Endometrial microvascular endothelial cells (primary cell): ENCODE results near the gene NKX1-2. TPM values are rescaled to one million over a fixed set of nuclear protein-coding genes. Genes with fewer than 3 reads are reported as not detected.

Experiments used
- in situ Hi-C: cut with HindIII; loops from 2 replicates; pipeline ENCODE4 v1.10.0; 2017; ENCODE audit warnings: low sequenced_read_pairs, low pct_unique_long_range_greater_than_20kb; ENCODE audit errors: inconsistent ontology term
- total RNA-seq: library from RNA; depleted of rRNA; stranded (reverse); fragments of >200 nt; gene quantifications from one replicate; pipeline ENCODE4 v1.2.3, GENCODE V29; 2015; ENCODE audit errors: inconsistent ontology term

The NKX1-2 gene
- not detected for total RNA-seq

DNA sequence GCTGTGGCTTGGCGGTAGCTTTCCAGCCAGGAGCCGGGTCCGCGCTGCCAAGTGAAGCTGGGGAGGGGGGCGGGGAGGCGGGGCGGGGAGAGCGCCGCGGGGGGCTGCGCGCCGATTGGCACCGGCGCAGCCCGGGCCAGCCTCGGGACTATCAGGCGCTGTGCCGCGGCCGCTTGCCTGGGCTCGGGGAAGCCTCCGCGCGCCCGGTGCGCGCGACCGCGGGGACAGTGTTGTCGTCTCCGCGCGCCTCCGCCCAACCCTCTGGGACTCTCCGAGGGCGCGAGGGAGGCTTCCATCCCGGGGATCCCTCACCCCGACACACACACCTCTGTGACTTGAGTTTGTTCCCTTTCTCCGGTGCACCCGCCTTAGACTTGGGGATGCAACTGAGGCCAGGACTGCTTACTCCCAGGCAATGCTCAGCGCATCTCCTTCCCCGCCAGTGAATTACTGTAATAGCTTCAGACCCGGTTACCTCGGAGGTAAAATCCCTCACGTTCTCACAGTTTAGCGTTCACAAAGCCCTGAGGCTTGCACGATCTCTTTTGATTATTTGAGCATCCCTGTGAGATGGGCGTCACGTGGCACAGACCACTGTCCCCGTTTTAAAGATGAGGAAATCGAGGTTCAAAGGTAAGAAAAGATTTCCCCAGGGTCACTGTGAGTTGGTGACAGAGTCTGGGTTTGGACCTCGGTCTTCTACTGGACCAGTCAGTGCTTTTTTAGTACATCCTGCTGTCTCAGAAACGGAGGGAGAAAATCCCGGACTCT is at the start of gene NKX1-2:
Gene NKX1-2 (minus strand): TSS at position 24 of the 771 bp plus-strand sequence. CDS start 92 bp downstream, outside the sequence.
- in situ Hi-C loops: loop anchor here (10.0 kb wide), 1 partner anchor 115 kb away; no protein-coding TSS in a partner anchor

DNA sequence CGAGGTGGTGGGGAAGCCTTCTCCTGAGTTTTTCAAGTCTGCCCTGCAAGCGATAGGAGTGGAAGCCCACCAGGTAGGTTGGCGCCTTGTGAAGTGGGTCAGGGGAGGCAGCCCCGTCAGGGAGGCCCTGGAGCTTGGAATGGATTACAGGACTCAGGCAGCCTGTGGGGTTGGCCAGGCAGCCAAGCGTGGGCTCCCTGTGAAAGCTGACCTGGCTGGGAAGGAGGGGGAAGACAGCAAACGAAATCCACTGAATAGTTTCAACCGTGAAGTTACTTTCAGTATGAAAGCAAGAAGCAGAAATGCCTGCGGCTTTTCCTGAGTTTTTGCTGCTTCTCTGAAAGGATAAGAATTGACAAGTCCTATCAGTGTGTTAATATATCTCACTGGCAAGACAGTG is 48.2 kb upstream of the NKX1-2 start:
- in situ Hi-C loops: no loop called here

DNA sequence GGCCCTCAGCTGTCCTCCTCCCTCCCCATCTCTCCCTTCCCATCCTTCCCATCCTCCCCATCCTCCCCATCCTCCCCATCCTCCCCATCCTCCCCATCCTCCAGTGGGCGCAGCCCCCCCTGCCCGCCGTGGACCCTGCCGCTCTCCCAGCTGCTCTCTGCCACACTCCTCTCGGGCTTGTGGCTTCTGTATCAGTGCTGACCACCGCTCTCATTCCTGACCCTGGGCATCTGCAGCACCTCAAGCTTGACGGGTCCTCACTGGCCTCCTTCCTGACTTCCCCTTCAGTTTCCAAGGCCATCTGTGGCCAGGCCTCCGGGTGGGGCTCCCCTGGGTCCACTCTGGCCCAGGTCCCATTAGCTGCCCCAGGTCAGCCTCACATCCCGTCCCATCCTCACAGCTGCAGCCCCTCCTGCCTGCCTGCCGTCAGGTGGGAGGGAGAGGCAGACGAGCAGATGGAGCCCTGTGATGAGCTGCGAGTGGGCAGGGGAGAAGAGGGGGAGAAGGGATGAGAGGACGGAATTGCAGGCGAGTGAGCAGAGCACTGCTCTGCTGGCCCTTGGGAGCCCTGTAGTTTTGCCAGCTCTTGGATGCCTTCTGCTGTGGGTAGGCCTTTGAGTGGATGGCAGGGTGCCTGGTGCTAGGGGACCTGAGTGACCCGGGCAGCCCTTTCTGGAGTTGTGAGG is 47.5 kb upstream of the NKX1-2 start:
- in situ Hi-C loops: no loop called here

DNA sequence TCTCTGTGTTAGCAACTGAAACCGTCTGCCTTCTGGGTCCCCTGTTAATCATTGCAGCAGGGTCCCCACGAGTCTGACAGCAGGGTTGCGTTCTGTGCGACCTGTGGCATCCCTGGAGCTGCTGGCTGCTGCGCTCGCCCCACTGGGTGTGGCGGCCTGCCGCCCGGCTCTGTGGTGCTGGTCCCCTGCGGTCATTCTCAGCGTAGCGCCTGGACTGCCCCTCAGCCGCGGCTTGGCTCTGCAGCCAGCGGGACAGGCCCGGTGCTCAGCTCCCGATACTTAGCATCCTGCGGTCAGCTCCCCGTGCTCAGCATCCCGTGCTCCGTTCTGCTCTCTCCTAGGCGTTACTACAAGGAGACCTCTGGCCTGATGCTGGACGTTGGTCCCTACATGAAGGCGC is 46.8 kb upstream of the NKX1-2 start:
- in situ Hi-C loops: no loop called here

GRCh38 chr10:124496150-124496549 is 46.3 kb upstream of the NKX1-2 start:
- in situ Hi-C loops: no loop called here

DNA sequence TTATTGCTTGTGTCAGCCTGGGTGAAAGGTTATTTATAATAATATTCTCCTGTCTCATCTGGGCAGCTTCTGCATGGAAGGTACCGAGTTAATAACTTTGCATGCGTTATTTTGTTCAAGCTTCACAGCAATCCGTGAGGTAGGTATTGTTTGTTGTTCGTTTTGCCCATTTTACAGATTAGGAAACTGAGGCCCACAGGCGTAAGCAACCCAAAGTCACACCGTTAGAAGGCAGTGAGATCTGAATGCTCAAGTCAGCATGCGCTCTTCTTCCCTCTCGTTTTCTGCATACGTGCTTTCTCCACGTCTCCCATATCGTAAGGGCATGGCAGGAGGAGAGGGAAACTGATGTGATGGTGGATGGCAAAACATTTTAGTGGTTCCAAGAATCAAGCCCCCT is 45.9 kb upstream of the NKX1-2 start:
- in situ Hi-C loops: no loop called here

DNA sequence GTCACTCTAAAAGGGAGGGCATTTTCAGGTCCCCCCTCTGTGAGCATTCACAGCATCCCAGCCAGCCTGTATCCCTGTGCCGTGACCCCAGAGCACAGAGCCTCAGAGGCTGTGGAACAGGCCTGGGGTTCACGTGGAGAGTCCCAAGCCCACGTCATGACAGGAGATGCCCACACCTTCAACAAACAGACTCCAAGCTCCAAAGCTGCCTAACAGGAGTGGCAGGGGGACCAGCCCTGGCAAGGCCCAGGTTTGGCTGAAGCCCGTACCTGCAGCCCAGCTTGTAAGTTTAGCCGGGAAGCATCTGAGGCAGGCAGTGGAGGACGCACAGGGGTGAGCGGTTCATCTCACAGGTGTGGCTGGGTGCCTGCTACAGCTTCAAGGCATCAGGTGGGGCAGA is 45.3 kb upstream of the NKX1-2 start:
- in situ Hi-C loops: no loop called here

- in situ Hi-C loops: no loop called here
Measured at GRCh38 chr10:124494046-124494807, 44.4 kb upstream of the NKX1-2 start.

GRCh38 chr10:124493214-124493882 is 43.5 kb upstream of the NKX1-2 start:
- in situ Hi-C loops: no loop called here

GRCh38 chr10:124492266-124492665 is 42.4 kb upstream of the NKX1-2 start:
- in situ Hi-C loops: no loop called here

DNA sequence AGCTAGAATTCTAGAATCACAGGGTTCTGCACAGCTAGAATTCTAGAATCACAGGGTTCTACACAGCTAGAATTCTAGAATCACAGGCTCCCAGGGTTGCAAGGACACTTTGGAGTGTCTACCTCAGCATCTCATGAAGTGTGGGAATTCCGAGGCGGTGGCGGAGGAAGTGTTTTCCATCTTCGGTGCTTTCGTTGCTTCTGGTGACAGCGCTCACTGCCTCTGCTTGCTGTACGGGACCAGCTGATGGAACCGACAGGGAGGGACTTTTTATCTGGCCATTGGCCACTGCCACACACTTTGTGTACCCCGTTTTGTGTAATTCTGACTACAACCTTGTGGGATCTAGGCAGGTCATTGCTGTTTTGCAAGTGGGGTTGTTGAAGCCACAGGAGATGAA is 41.3 kb upstream of the NKX1-2 start:
- in situ Hi-C loops: no loop called here

DNA sequence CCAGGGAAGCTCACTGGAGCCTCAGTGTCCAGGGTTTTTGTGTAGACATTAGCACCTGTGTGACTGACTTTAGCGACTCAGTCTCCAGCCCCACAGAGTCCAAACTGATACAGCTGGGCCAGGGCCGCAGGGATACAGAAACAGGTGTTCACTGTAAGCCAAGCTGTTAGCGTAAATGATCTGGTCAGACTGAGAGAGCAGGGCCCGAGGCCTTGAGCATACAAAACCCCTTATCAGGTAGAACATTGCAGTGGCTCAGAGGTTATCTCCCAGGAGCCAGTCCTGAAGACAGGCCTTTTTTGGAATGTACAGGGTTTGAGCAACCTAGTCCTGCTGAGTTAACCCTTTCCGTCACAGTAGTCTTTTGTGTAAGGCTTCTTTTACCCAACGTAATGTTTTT is 36.8 kb upstream of the NKX1-2 start:
- in situ Hi-C loops: no loop called here

DNA sequence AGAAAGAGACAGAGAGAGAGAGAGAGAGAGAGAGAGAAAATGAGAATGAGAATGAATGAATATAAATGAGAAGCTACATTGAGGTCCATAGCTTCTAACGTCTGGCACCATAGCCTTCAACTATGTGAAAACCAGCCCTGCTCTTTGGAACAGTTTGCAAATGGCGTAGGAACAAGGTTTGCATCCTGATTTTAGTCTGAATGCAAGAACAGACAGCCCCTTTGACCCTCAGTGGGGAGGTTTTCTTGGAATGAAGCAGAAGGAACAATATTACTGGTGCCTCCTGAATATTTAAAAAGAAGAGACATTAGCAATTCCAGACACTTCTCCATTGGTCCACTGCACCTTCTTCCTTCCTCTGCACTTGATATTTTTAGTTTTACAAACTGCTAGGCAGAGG is 34.8 kb upstream of the NKX1-2 start:
- in situ Hi-C loops: no loop called here

GRCh38 chr10:124484031-124484430 is 34.2 kb upstream of the NKX1-2 start:
- in situ Hi-C loops: no loop called here

GRCh38 chr10:124482876-124483275 is 33.0 kb upstream of the NKX1-2 start:
- in situ Hi-C loops: no loop called here

- in situ Hi-C loops: no loop called here
Measured at GRCh38 chr10:124482236-124482800, 32.5 kb upstream of the NKX1-2 start.

GRCh38 chr10:124481717-124482116 is 31.9 kb upstream of the NKX1-2 start:
- in situ Hi-C loops: no loop called here

GRCh38 chr10:124480860-124481259 is 31.0 kb upstream of the NKX1-2 start:
- in situ Hi-C loops: no loop called here

GRCh38 chr10:124478515-124478914 is 28.7 kb upstream of the NKX1-2 start:
- in situ Hi-C loops: no loop called here
